PC-3 (cell line): ENCODE data around the gene ACBD7.

Experiments
- CTCF ChIP-seq: fragments of 300-600 bp; sonication (generic); conservative IDR thresholded peaks from 2 replicates; pipeline ENCODE4 v1.5.1; 2017; ENCODE audit warnings: antibody characterized with exemption, low read depth, mild to moderate bottlenecking, low read length
- EZH2 ChIP-seq: fragments of 300-600 bp; sonication (generic); IDR thresholded peaks from one replicate; pipeline ENCODE4 v1.6.1; 2017; ENCODE audit warnings: antibody characterized with exemption, mild to moderate bottlenecking, low read length; ENCODE audit not compliant: unreplicated experiment

- TF ChIP-seq CTCF (no peak), EZH2 (no peak)
These were observed 27.6 kb upstream of the ACBD7 start for GRCh38 chr10:15116225-15116624.
